NT2/D1 (cell line): Measurements from ENCODE around the gene ADCY3.

Source experiments
- DNase-seq: peaks from one replicate; pipeline ENCODE4 v3.0.0-alpha.2; 2011; ENCODE audit warnings: low read depth, low spot score
- H3K27me3 ChIP-seq: 2 replicates; pipeline ENCODE4 v1.6.0; 2011; ENCODE audit warnings: mild to moderate bottlenecking; ENCODE audit not compliant: insufficient read length, insufficient read depth
- H3K36me3 ChIP-seq: 2 replicates; pipeline ENCODE4 v1.6.1; 2011; ENCODE audit warnings: mild to moderate bottlenecking, low read length, mixed read lengths; ENCODE audit not compliant: insufficient read depth, insufficient read length
- H3K4me1 ChIP-seq: 2 replicates; pipeline ENCODE4 v1.5.1; 2011; ENCODE audit not compliant: insufficient read depth, insufficient read length
- H3K4me3 ChIP-seq: 2 replicates; pipeline ENCODE4 v1.5.1; 2011; ENCODE audit warnings: low read depth; ENCODE audit not compliant: insufficient read length
- H3K9ac ChIP-seq: 2 replicates; pipeline ENCODE4 v1.6.0; 2011; ENCODE audit warnings: low read depth; ENCODE audit not compliant: insufficient read length
- H3K9me3 ChIP-seq: 2 replicates; pipeline ENCODE4 v1.5.1; 2011; ENCODE audit warnings: mild to moderate bottlenecking, low read length; ENCODE audit not compliant: insufficient read depth
- SUZ12 ChIP-seq: IDR thresholded peaks from 2 replicates; pipeline ENCODE4 v1.6.1; 2011; ENCODE audit not compliant: insufficient read length, insufficient read depth; ENCODE audit errors: extremely low read depth
- YY1 ChIP-seq: IDR thresholded peaks from 2 replicates; pipeline ENCODE4 v1.6.1; 2011; ENCODE audit not compliant: insufficient read length, insufficient read depth
- ZNF274 ChIP-seq: IDR thresholded peaks from 2 replicates; pipeline ENCODE4 v1.6.1; 2011; ENCODE audit warnings: mild to moderate bottlenecking, low read depth, low read length

Gene ADCY3

DNA sequence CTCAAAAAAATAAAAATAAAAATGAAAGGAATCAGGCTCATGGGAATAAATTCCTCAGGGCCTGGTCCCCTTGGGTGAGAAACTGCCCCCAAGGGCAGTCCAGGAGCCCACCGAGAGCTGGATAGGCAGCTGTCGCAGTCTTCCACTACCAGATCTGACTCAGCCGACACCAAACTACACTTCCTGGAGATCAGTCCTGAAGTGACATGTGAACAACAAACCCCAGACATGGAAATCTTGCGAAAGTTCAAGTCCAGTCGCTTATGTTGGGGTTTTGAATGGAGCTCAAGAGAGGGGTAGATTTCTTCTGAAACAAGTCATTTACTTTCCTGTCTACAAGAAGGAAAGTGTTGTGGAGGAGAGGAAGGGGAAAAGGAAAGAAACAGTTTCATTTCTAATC, 12.9 kb downstream of the ADCY3 start:
- Histone ChIP-seq H3K9ac (no peak overlapping the region), H3K9me3 (no peaks in the 10 kb centered on the region), H3K4me1 (peaks cover 3% of the 10 kb centered on the region), H3K27me3 (no peaks in the 10 kb centered on the region), H3K4me3 (no peak overlapping the region), H3K36me3 (peaks cover 5% of the 10 kb centered on the region)
- DNase-seq = no peak
- TF ChIP-seq SUZ12 (no peak), YY1 (no peak), ZNF274 (no peak)

GRCh38 chr2:24906466-24906865, 13.6 kb downstream of the ADCY3 start:
- TF ChIP-seq YY1 (no peak), ZNF274 (no peak), SUZ12 (no peak)
- Histone ChIP-seq H3K36me3 (peaks cover 5% of the 10 kb centered on the region), H3K4me1 (peaks cover 3% of the 10 kb centered on the region), H3K9ac (no peak overlapping the region), H3K27me3 (no peaks in the 10 kb centered on the region), H3K9me3 (no peaks in the 10 kb centered on the region), H3K4me3 (no peak overlapping the region)
- no peak for DNase-seq

DNA sequence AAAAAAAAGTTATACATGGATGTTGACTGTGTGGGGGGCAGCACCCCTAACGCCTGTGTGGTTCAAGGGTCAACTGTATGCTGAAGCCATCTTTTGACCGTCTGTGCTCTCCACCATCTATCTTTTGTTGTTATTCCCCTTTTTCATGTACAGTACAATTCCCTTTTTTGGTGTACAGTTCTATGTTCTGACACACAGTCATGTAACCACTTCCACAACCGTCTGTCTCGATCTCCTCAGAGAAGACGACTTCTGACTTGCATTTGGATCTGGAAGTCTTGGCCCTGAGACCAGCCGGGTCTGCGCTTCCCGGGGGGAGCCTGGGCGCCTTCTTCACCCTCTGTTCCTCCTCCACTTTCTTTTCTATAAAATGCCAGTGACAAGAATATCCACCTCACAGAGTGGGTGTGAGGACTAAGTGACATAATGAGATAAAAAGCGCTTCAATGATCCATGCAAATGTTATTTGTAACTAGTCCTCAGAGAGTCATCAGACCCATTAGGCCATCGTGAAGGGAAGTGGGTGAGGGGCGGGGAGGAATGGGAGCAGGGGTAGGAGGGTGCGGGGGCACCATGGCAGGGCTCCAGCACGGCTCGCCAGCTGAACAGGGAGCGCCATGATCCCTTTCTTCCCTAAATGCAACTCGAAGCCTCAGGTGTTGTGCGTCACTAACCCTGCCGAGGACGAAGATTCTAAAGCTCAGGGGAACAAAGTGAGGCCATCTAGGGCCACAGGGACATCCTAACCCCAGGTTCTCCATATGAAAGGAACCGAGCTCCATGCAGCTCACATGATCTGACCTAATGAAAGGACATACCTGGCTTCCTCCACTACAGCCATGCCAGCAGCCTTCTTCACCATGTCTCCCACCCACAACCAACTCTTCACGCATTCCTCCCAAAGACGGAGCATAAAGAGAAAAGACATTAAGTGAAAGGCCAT, 16.6 kb downstream of the ADCY3 start:
- Histone ChIP-seq H3K9ac (no peak overlapping the region), H3K27me3 (no peaks in the 10 kb centered on the region), H3K36me3 (peaks cover 5% of the 10 kb centered on the region), H3K4me3 (no peak overlapping the region), H3K4me1 (peaks cover 10% of the 10 kb centered on the region), H3K9me3 (no peaks in the 10 kb centered on the region)
- no peak for TF ChIP-seq SUZ12
- TF ChIP-seq ZNF274 = no peak
- no peak for TF ChIP-seq YY1
- no peak for DNase-seq

GRCh38 chr2:24899361-24899910, 20.6 kb downstream of the ADCY3 start:
- Histone ChIP-seq H3K4me1 (peaks cover 15% of the 10 kb centered on the region), H3K36me3 (peaks cover 3% of the 10 kb centered on the region), H3K27me3 (no peaks in the 10 kb centered on the region), H3K4me3 (no peak overlapping the region), H3K9ac (no peak overlapping the region), H3K9me3 (peaks cover 13% of the 10 kb centered on the region)
- TF ChIP-seq ZNF274 (no peak), YY1 (no peak), SUZ12 (no peak)
- DNase-seq = no peak

- H3K9me3 ChIP-seq = peaks cover 17% of the 10 kb centered on the region
- H3K36me3 ChIP-seq = peaks cover 3% of the 10 kb centered on the region
- H3K9ac ChIP-seq = peak overlapping the region; percentile 9
- no peak overlapping the region for H3K4me3 ChIP-seq
- TF ChIP-seq SUZ12 (no peak), ZNF274 (no peak), YY1 (no peak)
- DNase-seq = no peak
- no peaks in the 10 kb centered on the region for H3K27me3 ChIP-seq
- peaks cover 12% of the 10 kb centered on the region for H3K4me1 ChIP-seq
These were observed 21.6 kb downstream of the ADCY3 start for GRCh38 chr2:24898122-24899109.

GRCh38 chr2:24894750-24895149, 25.3 kb downstream of the ADCY3 start:
- Histone ChIP-seq H3K27me3 (no peaks in the 10 kb centered on the region), H3K36me3 (no peaks in the 10 kb centered on the region), H3K9me3 (peaks cover 21% of the 10 kb centered on the region), H3K4me3 (no peak overlapping the region), H3K4me1 (peaks cover 12% of the 10 kb centered on the region), H3K9ac (no peak overlapping the region)
- DNase-seq = no peak
- TF ChIP-seq YY1 (no peak), SUZ12 (no peak), ZNF274 (no peak)

- TF ChIP-seq SUZ12 (no peak), YY1 (no peak), ZNF274 (no peak)
- no peak overlapping the region for H3K9ac ChIP-seq
- H3K4me1 ChIP-seq = peaks cover 8% of the 10 kb centered on the region
- H3K9me3 ChIP-seq = peaks cover 21% of the 10 kb centered on the region
- no peak overlapping the region for H3K4me3 ChIP-seq
- no peaks in the 10 kb centered on the region for H3K27me3 ChIP-seq
- DNase-seq = no peak
- no peaks in the 10 kb centered on the region for H3K36me3 ChIP-seq
These were observed 26.1 kb downstream of the ADCY3 start for GRCh38 chr2:24893934-24894333.
